Hematopoietic multipotent progenitor cell treated with erythropoietin and hydrocortisone succinate and interleukin-3 and kit ligand, for 8 days (in vitro differentiated cells): Measurements from ENCODE around the gene CHTF8.

Experiments used
- DNase-seq: peaks from one replicate; pipeline ENCODE4 v3.0.0-alpha.2; 2015

CHTF8 gene

GRCh38 chr16:69079697-69080096 is 52.7 kb downstream of the CHTF8 start:
- DNase-seq = no peak

GRCh38 chr16:69078073-69078472 is 54.3 kb downstream of the CHTF8 start:
- DNase-seq = no peak

GRCh38 chr16:69077251-69077650 is 55.1 kb downstream of the CHTF8 start:
- DNase-seq = no peak

GRCh38 chr16:69073181-69073702 is 59.1 kb downstream of the CHTF8 start:
- DNase-seq = no peak

GRCh38 chr16:69072640-69072974 is 59.8 kb downstream of the CHTF8 start:
- no peak for DNase-seq

- no peak for DNase-seq
These were observed 61.4 kb downstream of the CHTF8 start for GRCh38 chr16:69071036-69071435.

GRCh38 chr16:69069504-69069903 is 62.9 kb downstream of the CHTF8 start:
- no peak for DNase-seq
